Measurements from ENCODE around the gene GRXCR1.

GRXCR1 gene

GRCh38 chr4:42905591-42905990 lies 13.1 kb downstream of the GRXCR1 start:
- H4K12ac ChIP-seq (ENCODE audit: low read depth, low read length), result no peak overlapping the region
- no peak overlapping the region for H2BK12ac ChIP-seq (ENCODE audit: low read length)
- H3K9me3 ChIP-seq (ENCODE audit: insufficient read depth, low read depth, low read length), result peaks cover 2% of the 10 kb centered on the region
- no peak overlapping the region for H3K27ac ChIP-seq (ENCODE audit: low read depth, low read length)
- no peak overlapping the region for H3K18ac ChIP-seq (ENCODE audit: low read length)
- H2BK5ac ChIP-seq (ENCODE audit: low read depth, low read length, poor library complexity), result no peak overlapping the region
- no peak overlapping the region for H2AFZ ChIP-seq (ENCODE audit: insufficient read depth, low read length, poor library complexity)
- H2AK5ac ChIP-seq (ENCODE audit: low read length), result no peak overlapping the region
- H3K14ac ChIP-seq (ENCODE audit: low read length), result no peak overlapping the region
- H3K4me3 ChIP-seq (ENCODE audit: low read depth, low read length), result no peak overlapping the region
- H3K36me3 ChIP-seq (ENCODE audit: control insufficient read depth in 1 of 2, insufficient read depth in 2 of 2, low read length in 2 of 2), result no peaks in the 10 kb centered on the region
- no peak overlapping the region for H3K9ac ChIP-seq (ENCODE audit: low read length)
- no peak overlapping the region for H3K4ac ChIP-seq (ENCODE audit: low read depth, low read length)
- no peak overlapping the region for H4K91ac ChIP-seq (ENCODE audit: low read depth, low read length)
- H3K23ac ChIP-seq (ENCODE audit: low read length), result no peak overlapping the region
- no peaks in the 10 kb centered on the region for H3K79me2 ChIP-seq (ENCODE audit: control insufficient read depth, insufficient read depth, low read length, poor library complexity)
- H3K4me2 ChIP-seq (ENCODE audit: low read length), result no peak overlapping the region
- no peaks in the 10 kb centered on the region for H3K79me1 ChIP-seq (ENCODE audit: low read length)
- H2BK120ac ChIP-seq (ENCODE audit: insufficient read depth, low read length, poor library complexity), result no peak overlapping the region
- no CpG with 5 or more reads among the region's 3 CpGs for WGBS (ENCODE audit: extremely low coverage, insufficient coverage, insufficient read length)
- H4K8ac ChIP-seq (ENCODE audit: low read depth, low read length), result no peak overlapping the region
- H3K4me1 ChIP-seq (ENCODE audit: control insufficient read depth in 1 of 2, insufficient read depth in 2 of 2, low read length in 2 of 2), result no peaks in the 10 kb centered on the region
- DNase-seq, result no peak
- H3K27me3 ChIP-seq (ENCODE audit: insufficient read depth, low read length), result no peaks in the 10 kb centered on the region

DNA sequence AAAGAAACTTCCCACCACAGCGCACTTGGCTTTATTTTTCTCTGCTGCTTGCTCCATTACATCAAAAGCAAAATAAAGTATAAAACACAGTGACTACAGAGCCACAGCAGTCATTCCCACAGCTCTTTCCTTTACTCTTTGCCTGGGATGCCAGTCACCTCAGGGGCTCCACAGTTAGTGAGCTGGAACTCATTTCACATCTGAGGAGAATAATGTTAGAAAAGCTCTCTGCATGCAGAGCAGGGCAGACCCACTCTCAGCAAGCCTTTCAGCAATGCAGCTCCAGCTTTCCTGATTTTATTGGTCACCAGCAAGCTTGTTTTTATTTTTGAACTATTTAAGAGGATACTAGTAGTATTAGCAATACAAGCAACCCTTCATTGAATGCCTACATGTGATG lies 13.8 kb downstream of the GRXCR1 start:
- no peak overlapping the region for H3K27ac ChIP-seq (ENCODE audit: low read depth, low read length)
- H3K9ac ChIP-seq (ENCODE audit: low read length), result no peak overlapping the region
- no peak overlapping the region for H2AFZ ChIP-seq (ENCODE audit: insufficient read depth, low read length, poor library complexity)
- H2AK5ac ChIP-seq (ENCODE audit: low read length), result no peak overlapping the region
- no peaks in the 10 kb centered on the region for H3K79me1 ChIP-seq (ENCODE audit: low read length)
- no CpG with 5 or more reads among the region's 1 CpG for WGBS (ENCODE audit: extremely low coverage, insufficient coverage, insufficient read length)
- no peaks in the 10 kb centered on the region for H3K36me3 ChIP-seq (ENCODE audit: control insufficient read depth in 1 of 2, insufficient read depth in 2 of 2, low read length in 2 of 2)
- no peak overlapping the region for H3K4ac ChIP-seq (ENCODE audit: low read depth, low read length)
- no peak overlapping the region for H3K14ac ChIP-seq (ENCODE audit: low read length)
- no peak overlapping the region for H4K8ac ChIP-seq (ENCODE audit: low read depth, low read length)
- H4K91ac ChIP-seq (ENCODE audit: low read depth, low read length), result no peak overlapping the region
- H2BK120ac ChIP-seq (ENCODE audit: insufficient read depth, low read length, poor library complexity), result no peak overlapping the region
- no peak overlapping the region for H3K4me3 ChIP-seq (ENCODE audit: low read depth, low read length)
- H3K79me2 ChIP-seq (ENCODE audit: control insufficient read depth, insufficient read depth, low read length, poor library complexity), result no peaks in the 10 kb centered on the region
- H3K18ac ChIP-seq (ENCODE audit: low read length), result no peak overlapping the region
- no peak overlapping the region for H4K12ac ChIP-seq (ENCODE audit: low read depth, low read length)
- no peak for DNase-seq
- no peak overlapping the region for H2BK5ac ChIP-seq (ENCODE audit: low read depth, low read length, poor library complexity)
- no peaks in the 10 kb centered on the region for H3K27me3 ChIP-seq (ENCODE audit: insufficient read depth, low read length)
- no peaks in the 10 kb centered on the region for H3K4me1 ChIP-seq (ENCODE audit: control insufficient read depth in 1 of 2, insufficient read depth in 2 of 2, low read length in 2 of 2)
- H3K4me2 ChIP-seq (ENCODE audit: low read length), result no peak overlapping the region
- peaks cover 2% of the 10 kb centered on the region for H3K9me3 ChIP-seq (ENCODE audit: insufficient read depth, low read depth, low read length)
- no peak overlapping the region for H3K23ac ChIP-seq (ENCODE audit: low read length)
- no peak overlapping the region for H2BK12ac ChIP-seq (ENCODE audit: low read length)

GRCh38 chr4:42906891-42907759 lies 14.6 kb downstream of the GRXCR1 start:
- H3K18ac ChIP-seq (ENCODE audit: low read length), result no peak overlapping the region
- H4K12ac ChIP-seq (ENCODE audit: low read depth, low read length), result no peak overlapping the region
- no peak overlapping the region for H3K4me3 ChIP-seq (ENCODE audit: low read depth, low read length)
- no peak overlapping the region for H4K91ac ChIP-seq (ENCODE audit: low read depth, low read length)
- no peaks in the 10 kb centered on the region for H3K79me1 ChIP-seq (ENCODE audit: low read length)
- H3K9ac ChIP-seq (ENCODE audit: low read length), result no peak overlapping the region
- DNase-seq, result no peak
- no peak overlapping the region for H4K8ac ChIP-seq (ENCODE audit: low read depth, low read length)
- H2BK120ac ChIP-seq (ENCODE audit: insufficient read depth, low read length, poor library complexity), result no peak overlapping the region
- no peak overlapping the region for H3K4me2 ChIP-seq (ENCODE audit: low read length)
- H2BK12ac ChIP-seq (ENCODE audit: low read length), result no peak overlapping the region
- no peak overlapping the region for H3K4ac ChIP-seq (ENCODE audit: low read depth, low read length)
- peaks cover 2% of the 10 kb centered on the region for H3K9me3 ChIP-seq (ENCODE audit: insufficient read depth, low read depth, low read length)
- H3K14ac ChIP-seq (ENCODE audit: low read length), result no peak overlapping the region
- H3K27ac ChIP-seq (ENCODE audit: low read depth, low read length), result no peak overlapping the region
- no CpG with 5 or more reads among the region's 6 CpGs for WGBS (ENCODE audit: extremely low coverage, insufficient coverage, insufficient read length)
- H3K23ac ChIP-seq (ENCODE audit: low read length), result no peak overlapping the region
- H2AK5ac ChIP-seq (ENCODE audit: low read length), result no peak overlapping the region
- no peaks in the 10 kb centered on the region for H3K27me3 ChIP-seq (ENCODE audit: insufficient read depth, low read length)
- H2AFZ ChIP-seq (ENCODE audit: insufficient read depth, low read length, poor library complexity), result no peak overlapping the region
- no peaks in the 10 kb centered on the region for H3K79me2 ChIP-seq (ENCODE audit: control insufficient read depth, insufficient read depth, low read length, poor library complexity)
- no peak overlapping the region for H2BK5ac ChIP-seq (ENCODE audit: low read depth, low read length, poor library complexity)
- H3K36me3 ChIP-seq (ENCODE audit: control insufficient read depth in 1 of 2, insufficient read depth in 2 of 2, low read length in 2 of 2), result no peaks in the 10 kb centered on the region
- H3K4me1 ChIP-seq (ENCODE audit: control insufficient read depth in 1 of 2, insufficient read depth in 2 of 2, low read length in 2 of 2), result no peaks in the 10 kb centered on the region

- H2BK5ac ChIP-seq (ENCODE audit: low read depth, low read length, poor library complexity), result no peak overlapping the region
- no peak overlapping the region for H3K4me3 ChIP-seq (ENCODE audit: low read depth, low read length)
- H2AK5ac ChIP-seq (ENCODE audit: low read length), result no peak overlapping the region
- no peak overlapping the region for H3K18ac ChIP-seq (ENCODE audit: low read length)
- no peak overlapping the region for H3K4me2 ChIP-seq (ENCODE audit: low read length)
- no CpG with 5 or more reads among the region's 5 CpGs for WGBS (ENCODE audit: extremely low coverage, insufficient coverage, insufficient read length)
- H3K4me1 ChIP-seq (ENCODE audit: control insufficient read depth in 1 of 2, insufficient read depth in 2 of 2, low read length in 2 of 2), result no peaks in the 10 kb centered on the region
- no peak overlapping the region for H4K91ac ChIP-seq (ENCODE audit: low read depth, low read length)
- H3K23ac ChIP-seq (ENCODE audit: low read length), result no peak overlapping the region
- H4K8ac ChIP-seq (ENCODE audit: low read depth, low read length), result no peak overlapping the region
- peaks cover 2% of the 10 kb centered on the region for H3K9me3 ChIP-seq (ENCODE audit: insufficient read depth, low read depth, low read length)
- H3K79me1 ChIP-seq (ENCODE audit: low read length), result no peaks in the 10 kb centered on the region
- no peak overlapping the region for H3K27ac ChIP-seq (ENCODE audit: low read depth, low read length)
- H2AFZ ChIP-seq (ENCODE audit: insufficient read depth, low read length, poor library complexity), result no peak overlapping the region
- H2BK12ac ChIP-seq (ENCODE audit: low read length), result no peak overlapping the region
- no peak overlapping the region for H2BK120ac ChIP-seq (ENCODE audit: insufficient read depth, low read length, poor library complexity)
- H3K9ac ChIP-seq (ENCODE audit: low read length), result no peak overlapping the region
- H3K36me3 ChIP-seq (ENCODE audit: control insufficient read depth in 1 of 2, insufficient read depth in 2 of 2, low read length in 2 of 2), result no peaks in the 10 kb centered on the region
- H3K79me2 ChIP-seq (ENCODE audit: control insufficient read depth, insufficient read depth, low read length, poor library complexity), result no peaks in the 10 kb centered on the region
- H3K14ac ChIP-seq (ENCODE audit: low read length), result no peak overlapping the region
- DNase-seq, result no peak
- H3K27me3 ChIP-seq (ENCODE audit: insufficient read depth, low read length), result no peaks in the 10 kb centered on the region
- no peak overlapping the region for H4K12ac ChIP-seq (ENCODE audit: low read depth, low read length)
- H3K4ac ChIP-seq (ENCODE audit: low read depth, low read length), result no peak overlapping the region
These were observed 17.9 kb downstream of the GRXCR1 start for GRCh38 chr4:42910459-42910858.

Data from trophoblast cell (in vitro differentiated cells and primary cell).